ENCODE data around the gene RCAN2. TPM values are rescaled to one million over a fixed set of nuclear protein-coding genes. Genes with fewer than 3 reads are reported as not detected.

Gene RCAN2
- total and polyA plus RNA-seq, 8 donors: 2.5 to 35.8 (median 3.1) TPM

- Histone ChIP-seq H3K9me3 (no peaks in the 10 kb centered on the region), H3K36me3 (no peaks in the 10 kb centered on the region), H3K4me3 (no peak overlapping the region), H3K27me3 (no peaks in the 10 kb centered on the region), H3K4me1 (no peaks in the 10 kb centered on the region), H3K27ac (no peak overlapping the region)
- no peak for ATAC-seq
- no peak for DNase-seq
- no peak for TF ChIP-seq CTCF (IDR thresholded peaks at IDR 0.05)
- intact Hi-C loops (cut with DNase I): no loop called here
Measured at GRCh38 chr6:46265373-46265772, 225.9 kb downstream of the RCAN2 start.

GRCh38 chr6:46263707-46264086 is 227.6 kb downstream of the RCAN2 start:
- Histone ChIP-seq H3K36me3 (no peaks in the 10 kb centered on the region), H3K9me3 (no peaks in the 10 kb centered on the region), H3K4me3 (no peak overlapping the region), H3K4me1 (no peaks in the 10 kb centered on the region), H3K27me3 (no peaks in the 10 kb centered on the region), H3K27ac (no peak overlapping the region)
- intact Hi-C loops (cut with DNase I): no loop called here
- DNase-seq (peak in 2 of 4 donors; percentile 38 to 50), ATAC-seq (peak; percentile 26)
- TF ChIP-seq CTCF (IDR thresholded peaks at IDR 0.05): no peak

DNA sequence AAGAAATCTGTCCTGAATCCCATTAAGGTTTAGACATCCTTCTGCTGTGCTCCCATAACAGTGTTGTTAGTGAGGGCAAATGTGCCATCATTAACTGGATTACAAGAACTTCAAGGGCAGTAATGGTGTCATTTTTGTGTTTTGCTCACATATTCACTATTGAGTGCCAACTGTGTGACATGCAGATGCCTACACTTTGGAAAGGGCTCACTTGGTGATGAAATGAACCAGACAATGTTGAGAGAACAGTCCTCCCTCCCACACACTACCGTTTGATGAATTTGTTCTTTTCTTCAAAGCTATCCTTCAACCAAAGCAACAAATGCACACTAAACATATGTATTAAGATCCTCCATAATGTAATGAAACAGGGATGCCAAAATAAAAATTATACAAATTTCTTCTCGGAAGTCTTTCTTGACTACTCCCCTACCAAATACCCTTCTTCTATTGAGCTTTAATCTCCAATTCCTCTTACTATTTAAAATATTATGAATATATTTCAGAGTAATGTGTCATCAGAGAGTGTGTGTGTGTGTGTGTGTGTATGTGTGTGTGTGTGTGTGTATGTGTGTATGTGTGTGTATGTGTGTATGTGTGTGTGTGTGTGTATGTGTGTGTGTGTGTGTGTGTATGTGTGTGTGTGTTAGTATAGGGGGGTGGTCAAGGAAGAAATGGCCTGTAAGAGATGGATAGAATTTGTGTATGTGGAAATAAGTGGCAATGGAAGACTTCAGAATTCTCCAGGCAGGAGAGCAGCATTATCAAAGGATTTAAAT is 228.1 kb downstream of the RCAN2 start:
- no peaks in the 10 kb centered on the region for H3K9me3 ChIP-seq
- no peaks in the 10 kb centered on the region for H3K4me1 ChIP-seq
- intact Hi-C loops (cut with DNase I): no loop called here
- H3K27ac ChIP-seq: no peak overlapping the region
- H3K27me3 ChIP-seq: no peaks in the 10 kb centered on the region
- no peaks in the 10 kb centered on the region for H3K36me3 ChIP-seq
- ATAC-seq: no peak
- no peak for DNase-seq
- no peak for TF ChIP-seq CTCF (IDR thresholded peaks at IDR 0.05)
- H3K4me3 ChIP-seq: no peak overlapping the region

- no peaks in the 10 kb centered on the region for H3K36me3 ChIP-seq
- TF ChIP-seq CTCF (IDR thresholded peaks at IDR 0.05): no peak
- H3K4me1 ChIP-seq: no peaks in the 10 kb centered on the region
- H3K9me3 ChIP-seq: no peaks in the 10 kb centered on the region
- DNase-seq (no peak), ATAC-seq (no peak)
- H3K4me3 ChIP-seq: no peak overlapping the region
- H3K27me3 ChIP-seq: no peaks in the 10 kb centered on the region
- no peak overlapping the region for H3K27ac ChIP-seq
- intact Hi-C loops (cut with DNase I): no loop called here
Measured at GRCh38 chr6:46258249-46258648, 233.0 kb downstream of the RCAN2 start.

- no peak for TF ChIP-seq CTCF (IDR thresholded peaks at IDR 0.05)
- Histone ChIP-seq H3K27ac (no peak overlapping the region), H3K9me3 (no peaks in the 10 kb centered on the region)
Measured at GRCh38 chr6:46255528-46255927, 235.7 kb downstream of the RCAN2 start.

More at GRCh38 chr6:46255528-46255927, 235.7 kb downstream of the RCAN2 start:
- no peaks in the 10 kb centered on the region for H3K27me3 ChIP-seq
- ATAC-seq (no peak), DNase-seq (no peak)
- H3K4me3 ChIP-seq: no peak overlapping the region
- no peaks in the 10 kb centered on the region for H3K4me1 ChIP-seq
- intact Hi-C loops (cut with DNase I): no loop called here
- H3K36me3 ChIP-seq: no peaks in the 10 kb centered on the region
